ENCODE results near the gene PRR11.
"Not testable (repeated sequence)": the region's sequence is repeated elsewhere in the genome, so short reads cannot be mapped to it uniquely, and the experiment has no call there.

PRR11 gene

DNA sequence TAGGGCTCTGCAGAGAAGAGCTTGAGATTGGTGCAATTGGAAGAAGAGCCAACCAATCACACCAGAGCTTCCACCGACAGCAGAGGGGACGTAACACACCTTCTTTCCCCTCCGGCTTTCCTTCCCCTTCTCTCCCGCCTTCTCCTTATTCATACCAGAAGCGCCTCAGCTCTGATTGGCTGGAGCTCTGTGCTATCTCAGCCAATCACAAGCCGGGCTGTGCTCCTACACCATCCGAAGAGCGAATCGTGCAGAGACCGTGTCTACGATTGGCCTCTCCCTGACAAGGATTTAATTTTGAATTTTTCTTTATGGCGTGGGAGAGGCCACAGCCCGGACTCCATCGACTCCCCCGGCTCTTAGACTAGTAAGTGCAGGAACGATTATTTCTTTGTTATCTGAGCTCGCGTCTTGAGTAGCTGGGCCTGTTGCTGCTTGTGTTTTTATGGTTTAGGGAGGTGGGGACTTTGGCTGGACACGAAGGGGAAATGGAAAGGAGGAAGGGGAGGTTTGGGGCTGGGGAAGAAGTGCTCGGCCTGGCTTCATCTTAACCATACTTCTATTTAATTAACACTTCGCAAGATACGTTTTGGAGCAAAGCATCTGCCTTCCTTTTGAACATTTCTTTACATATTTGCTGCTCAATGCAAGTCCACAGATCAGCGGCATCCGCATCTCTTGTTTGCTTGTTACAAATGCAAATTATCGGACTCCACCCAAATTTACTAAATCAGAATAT lies at the start of gene PRR11:
TSS of gene PRR11 (plus strand) at position 308 of the 739 bp plus-strand sequence. CDS start 14,007 bp downstream, outside the sequence.
- no peak for DNase-seq (ENCODE audit: low spot score)

DNA sequence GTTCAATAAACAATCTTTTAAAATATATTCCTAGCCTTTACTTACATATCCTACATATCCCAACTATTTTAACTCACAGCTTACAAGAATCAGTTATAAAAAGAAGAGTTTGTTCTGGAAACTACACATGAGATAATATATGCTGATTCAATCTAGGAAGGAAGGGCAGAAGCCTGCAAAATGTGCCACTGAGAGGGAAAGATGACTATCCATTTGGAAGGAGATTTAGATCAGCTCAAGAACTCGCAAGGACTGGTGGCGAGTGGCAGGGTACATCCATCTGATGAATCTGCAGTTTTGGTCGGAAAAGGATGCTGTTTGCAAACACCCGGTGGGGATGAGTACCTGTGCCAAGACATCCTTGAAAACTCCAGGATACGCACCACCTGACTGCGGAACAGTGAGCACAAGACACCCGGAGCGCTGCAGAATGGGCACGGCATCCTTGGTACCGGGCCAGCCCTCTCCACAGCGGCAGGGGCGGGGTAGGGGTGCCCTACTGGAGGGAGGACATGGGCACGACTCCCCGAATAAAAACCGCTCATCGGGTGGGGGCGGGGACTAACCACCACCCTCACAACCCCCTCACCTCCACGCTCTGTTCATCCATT lies 49.6 kb upstream of the PRR11 start:
- peak; percentile 65 for DNase-seq (ENCODE audit: low spot score)

DNA sequence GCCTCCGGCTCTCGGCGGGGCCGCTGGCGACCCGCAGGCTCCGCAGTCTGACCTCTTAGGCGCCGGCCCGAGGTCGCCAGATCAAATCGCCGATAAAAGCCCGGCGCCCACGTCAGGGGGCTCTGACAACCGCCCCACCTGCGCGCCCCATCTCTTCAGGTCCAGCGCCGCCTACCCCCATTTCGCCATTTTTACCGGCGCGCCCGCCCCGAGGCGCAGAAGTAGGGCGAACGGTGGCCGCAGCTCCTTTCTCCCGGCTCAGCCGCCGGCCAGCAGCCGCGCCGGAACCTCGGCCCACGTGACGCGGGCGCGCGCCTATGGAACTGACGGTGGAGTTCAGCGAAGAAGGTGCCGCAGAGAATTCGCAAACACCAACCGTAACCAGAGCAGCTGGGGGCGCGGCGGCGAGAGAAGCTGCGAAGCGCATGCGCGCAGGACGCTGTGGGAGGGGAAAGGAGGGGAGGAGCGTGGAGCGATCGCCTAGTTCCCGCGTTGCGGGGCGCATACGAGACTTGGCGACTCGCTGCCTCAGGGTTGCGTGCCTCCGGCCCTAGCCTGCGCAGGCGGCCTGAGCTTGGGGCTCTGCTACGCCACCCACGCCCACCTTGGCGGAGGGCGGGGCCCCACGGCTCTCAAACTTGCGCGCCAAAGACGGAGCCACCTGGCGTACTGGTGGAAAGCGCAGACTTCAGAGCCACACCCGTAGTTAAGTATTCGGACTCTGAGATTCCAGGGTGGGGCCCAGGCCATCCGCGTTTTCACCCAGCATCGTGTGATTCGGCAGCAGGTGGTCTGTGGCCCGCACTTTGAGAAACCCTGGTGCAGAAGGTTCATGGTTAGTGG lies 48.9 kb upstream of the PRR11 start, which contains the start of gene TRIM37:
TSS of gene TRIM37 (minus strand) at position 418 of the 843 bp plus-strand sequence. CDS start 419 bp downstream, outside the sequence.
- peak; percentile 95 for DNase-seq (ENCODE audit: low spot score)

DNA sequence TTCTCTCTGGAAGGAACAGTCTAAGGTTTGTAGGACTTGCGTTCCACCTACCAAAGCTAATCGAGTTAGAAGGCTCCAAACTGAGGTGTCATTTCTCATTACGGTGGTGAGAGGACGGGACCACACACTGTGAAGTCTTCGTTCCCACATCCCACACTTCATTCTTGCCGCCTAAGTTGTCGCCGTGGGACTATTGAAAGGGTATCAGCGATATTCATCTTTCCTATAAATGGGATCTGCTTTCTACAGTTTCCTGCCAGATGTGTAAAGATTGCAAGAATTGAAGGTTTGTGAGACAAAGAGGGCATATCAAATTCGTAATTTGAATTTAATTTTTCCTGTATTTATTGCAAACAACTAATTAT lies 48.3 kb upstream of the PRR11 start:
- DNase-seq (ENCODE audit: low spot score) = no peak

DNA sequence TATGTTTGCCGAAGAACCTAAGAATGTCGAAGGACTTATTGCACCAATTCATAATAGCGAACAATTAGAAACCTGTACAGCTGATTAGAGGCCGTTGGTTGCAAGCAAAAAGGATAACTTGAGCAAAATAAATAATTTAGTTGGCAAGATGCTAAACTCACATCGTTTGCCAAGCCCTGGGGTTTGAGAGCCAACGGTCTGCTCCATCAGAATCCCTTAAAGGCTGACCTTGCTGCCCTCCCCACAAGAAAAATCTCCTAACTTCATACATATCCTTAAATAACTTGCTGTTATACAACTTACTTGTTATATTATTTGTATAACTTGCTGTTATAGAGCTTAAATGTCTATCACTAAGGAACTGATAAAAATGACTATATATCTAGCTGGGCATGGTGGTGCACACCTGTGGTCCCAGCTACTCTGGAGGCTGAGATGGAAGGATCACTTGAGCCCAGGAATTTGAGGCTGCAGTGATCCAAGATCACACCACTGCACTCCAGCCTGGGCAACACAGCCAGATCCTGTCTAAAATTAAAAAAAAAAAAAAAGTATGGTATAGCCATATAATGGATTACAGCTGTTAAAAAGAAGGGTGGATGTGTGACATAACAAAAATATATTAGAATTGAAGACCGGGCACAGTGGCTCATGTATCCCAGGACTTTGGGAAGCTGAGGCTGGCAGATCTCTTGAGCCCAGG lies 47.0 kb upstream of the PRR11 start:
- no peak for DNase-seq (ENCODE audit: low spot score)

DNA sequence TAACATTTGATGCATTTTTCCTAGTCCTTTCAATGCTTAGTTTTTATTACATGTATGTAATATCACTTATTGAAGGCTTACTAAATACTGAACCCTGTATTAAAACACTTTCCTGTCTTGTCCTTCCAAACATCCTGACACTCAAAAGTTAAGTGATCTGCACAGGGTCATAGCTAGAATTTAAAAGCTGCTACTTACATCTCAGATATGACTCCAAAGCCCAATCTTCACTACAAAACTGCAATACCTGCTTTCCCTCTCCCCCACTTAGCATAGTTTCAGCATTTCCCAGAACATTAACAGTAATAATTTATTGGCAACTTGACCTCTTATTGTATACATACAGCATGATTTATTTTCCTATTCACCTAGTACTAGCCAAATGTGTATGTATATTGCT lies 44.6 kb upstream of the PRR11 start:
- no peak for DNase-seq (ENCODE audit: low spot score)

DNA sequence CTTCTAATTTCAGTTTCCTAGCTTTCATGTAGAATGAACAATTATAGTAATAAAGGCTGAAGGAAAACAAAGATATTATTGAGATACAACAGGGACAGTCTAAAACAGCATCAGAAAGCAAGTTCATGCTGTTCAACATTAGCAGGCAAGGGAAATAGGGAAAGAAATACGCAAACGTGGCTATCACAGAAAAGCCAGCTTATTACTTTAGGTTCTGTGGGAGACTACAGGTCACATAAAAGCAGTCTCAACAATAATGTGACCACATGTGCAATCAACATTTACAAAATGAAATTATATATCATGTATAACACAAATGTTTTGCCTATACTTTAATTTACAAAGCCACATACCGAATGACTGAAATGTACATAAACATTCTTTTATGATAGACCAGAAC lies 44.0 kb upstream of the PRR11 start:
- no peak for DNase-seq (ENCODE audit: low spot score)

DNA sequence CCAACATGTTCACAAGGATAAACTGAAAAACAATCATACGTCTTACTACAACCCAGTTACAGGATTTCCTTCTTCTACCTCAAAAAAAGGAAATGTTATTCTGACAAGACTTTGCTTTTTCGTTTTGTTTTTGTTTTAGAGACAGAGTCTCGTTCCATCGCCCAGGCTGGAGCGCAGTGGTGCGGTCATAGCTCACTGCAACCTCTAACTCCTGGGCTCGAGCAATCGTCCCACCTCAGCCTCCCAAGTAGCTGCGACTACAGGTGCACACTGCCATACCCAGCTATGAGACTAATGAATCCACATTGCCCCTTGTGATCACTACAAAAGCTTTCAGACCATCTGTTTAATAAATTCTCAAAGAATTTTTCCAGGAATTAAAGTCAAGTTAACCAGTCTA lies 40.1 kb upstream of the PRR11 start:
- no peak for DNase-seq (ENCODE audit: low spot score)

DNA sequence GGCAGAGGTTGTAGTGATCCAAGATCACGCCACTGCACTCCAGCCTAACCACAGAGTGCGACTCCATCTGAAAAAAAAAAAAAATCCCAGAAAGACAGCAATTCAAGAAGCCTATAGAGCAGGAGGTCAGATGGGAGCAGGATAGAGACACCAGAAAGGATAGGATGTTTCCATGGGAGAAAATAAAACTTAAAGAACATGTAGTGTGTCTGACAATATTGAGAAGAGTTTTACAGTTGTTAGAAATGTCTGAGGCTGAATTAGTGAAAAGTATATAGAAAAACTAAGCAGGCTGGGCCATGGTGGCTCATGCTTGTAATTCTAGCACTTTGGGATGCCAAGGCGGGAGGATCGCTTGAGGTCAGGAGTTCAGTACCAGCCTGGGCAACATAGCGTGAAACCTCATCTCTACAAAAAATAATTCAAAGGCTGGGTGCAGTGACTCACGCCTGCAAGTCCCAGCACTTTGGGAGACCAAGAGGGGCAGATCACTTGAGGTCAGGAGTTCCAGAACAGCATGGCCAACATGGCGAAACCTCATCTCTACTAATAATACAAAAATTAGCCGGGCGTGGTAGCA lies 33.6 kb upstream of the PRR11 start:
- DNase-seq (ENCODE audit: low spot score) = no peak

DNA sequence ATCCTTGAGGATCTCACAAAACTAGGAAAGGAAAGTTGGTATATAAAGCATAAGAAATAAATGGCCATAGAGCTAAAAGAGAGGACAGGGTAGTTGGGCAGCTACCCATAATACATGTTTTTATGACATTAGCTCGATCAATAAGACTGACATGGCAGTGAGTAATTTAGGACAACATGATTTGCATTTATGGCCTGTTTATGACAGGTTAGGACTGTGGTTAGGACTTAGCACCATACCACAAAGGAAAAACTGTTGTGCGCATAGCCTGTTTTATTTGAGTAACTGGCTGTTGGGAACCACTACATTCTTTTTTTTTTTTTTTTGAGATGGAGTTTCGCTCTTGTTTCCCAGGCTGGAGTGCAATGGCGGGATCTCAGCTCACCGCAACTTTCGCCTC lies 30.9 kb upstream of the PRR11 start:
- no peak for DNase-seq (ENCODE audit: low spot score)

DNA sequence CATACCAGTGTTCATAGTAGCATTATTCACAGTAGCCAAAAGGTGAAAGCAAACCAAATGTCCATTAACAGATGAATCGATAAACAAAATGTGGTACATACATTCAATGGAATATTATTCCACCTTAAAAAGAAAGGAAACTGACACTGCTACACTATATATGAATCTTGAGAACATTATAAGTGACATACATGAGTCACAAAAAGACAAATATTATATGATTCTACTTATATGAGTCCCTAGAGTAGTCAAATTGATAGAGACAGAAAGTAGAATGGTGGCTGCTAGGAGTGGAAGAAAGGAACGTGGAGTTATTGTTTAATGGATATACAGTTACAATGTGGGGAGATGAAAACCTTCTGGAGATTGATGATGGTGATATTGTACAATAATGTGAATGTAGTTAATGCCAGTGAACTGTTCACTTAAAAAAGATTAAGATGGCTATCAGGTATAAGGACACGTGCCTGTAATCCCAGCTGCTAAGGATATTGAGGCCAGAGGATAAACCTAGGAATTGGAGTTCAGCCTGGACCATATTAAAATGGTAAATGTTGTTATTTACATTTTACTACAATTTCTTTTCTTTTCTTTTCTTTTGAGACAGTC lies 28.6 kb upstream of the PRR11 start:
- no peak for DNase-seq (ENCODE audit: low spot score)

DNA sequence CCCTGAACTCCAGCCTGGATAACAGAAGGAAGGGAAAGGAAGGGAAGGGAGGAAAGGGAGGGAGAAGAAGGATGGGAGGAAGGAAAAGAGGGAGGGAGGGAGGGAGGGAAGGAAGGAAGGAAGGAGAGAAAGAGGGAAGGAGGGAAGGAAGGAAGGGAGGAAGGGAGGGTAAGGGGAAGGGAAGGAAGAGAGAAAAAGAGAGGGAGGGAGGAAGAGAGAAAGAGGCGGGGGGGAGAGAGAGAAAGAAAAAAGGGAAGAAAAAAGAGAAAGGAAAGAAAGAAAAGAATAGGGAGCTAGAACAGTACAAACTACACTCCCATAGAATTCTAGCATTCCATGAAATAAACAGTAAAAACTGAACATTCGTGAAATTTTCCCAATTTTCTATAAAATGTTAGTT lies 25.7 kb upstream of the PRR11 start:
- DNase-seq (ENCODE audit: low spot score) = no peak

DNA sequence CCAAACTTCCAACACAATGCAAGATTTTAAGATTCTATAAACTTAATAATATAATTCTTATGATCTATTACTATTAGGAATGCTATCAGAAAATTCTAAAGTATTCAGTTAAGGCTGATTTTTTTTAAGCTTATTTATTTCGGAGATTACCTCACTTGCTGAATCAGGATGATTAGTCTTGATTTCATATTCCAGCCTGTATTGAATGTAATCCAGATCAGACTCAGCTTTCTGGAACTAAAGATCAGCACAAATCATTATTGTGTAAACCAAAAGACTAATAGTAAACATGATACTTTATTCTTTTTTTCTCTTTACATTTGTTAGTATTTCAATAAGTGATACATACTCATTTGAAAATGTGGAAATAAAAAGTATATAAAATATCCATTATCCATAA lies 24.4 kb upstream of the PRR11 start:
- DNase-seq (ENCODE audit: low spot score) = no peak

DNA sequence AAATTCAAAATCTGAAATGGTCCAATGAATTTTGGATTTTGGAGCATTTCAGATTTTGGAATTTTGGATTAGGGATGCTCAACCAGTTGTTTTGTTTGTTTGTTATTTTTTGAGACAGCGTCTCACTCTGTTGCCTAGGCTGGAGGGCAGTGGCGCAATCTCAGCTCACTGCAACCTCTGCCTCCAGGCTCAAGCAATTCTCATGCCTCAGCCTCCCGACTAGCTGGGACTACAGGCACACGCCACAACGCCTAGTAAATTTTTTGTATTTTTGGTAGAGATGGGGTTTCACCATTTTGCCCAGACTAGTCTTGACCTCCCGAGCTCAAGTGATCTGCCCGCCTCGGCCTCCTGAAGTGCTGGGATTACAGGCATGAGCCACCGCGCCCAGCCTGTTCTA lies 17.2 kb upstream of the PRR11 start:
- not testable (repeated sequence) for DNase-seq (ENCODE audit: low spot score)

DNA sequence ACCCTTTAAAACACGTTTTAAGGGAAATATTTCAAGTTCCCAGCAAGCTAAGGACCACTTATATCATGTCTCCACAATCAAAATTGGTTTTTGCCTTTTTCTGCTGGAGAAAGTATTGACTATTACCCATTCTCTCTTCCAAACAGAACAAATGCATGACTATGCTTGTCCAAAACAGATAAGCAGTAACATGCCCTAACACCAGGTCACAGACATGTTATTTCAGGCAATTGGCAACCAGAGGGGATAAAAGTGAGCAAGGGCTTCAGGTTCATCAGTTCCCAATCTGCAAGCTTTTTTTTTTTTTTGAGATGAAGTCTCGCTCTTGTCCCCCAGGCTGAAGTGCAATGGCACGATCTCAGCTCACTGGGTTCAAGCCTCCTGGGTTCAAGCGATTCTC lies 15.6 kb upstream of the PRR11 start:
- no peak for DNase-seq (ENCODE audit: low spot score)

DNA sequence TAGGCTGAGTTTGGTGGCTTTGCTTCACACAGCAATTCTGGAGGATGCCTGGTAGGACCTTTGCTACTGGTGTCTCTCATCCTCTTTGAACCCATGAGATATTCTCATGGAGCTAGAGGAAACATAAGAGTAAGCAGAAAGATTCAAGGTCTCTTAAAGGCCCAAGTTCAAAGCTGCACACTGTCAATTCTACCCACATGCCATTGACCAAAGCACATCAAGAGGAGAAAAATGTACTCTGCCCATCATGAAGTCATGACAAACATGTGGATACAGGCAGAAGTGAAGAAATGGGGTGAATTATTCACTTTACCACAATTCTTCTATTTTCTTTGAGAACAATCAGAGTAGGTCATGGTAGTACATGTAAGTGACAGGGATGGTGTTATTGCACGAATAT lies 13.7 kb upstream of the PRR11 start:
- no peak for DNase-seq (ENCODE audit: low spot score)

DNA sequence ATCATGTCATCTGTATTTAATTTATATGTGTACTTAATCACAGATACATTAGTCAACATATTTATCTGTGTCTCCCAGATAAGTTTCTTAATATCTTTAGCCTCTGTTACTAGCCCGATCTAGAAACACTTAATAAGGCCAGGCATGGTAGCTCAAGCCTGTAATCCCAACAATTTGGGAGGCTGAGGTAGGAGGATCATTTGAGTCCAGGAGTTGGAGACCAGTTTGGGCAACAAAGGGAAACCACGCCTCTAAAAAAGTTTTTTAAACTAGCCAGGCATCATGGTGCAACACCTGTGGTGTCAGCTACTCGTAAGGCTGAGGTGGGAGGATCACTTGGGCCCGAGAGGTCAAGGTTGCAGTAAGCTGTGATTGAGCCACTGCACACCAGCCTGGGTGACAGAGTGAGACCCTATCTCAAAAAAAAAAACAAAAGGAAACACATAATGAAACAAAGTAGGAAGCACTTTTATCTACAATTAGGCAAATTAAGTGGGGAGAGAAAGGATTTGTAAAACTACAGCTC lies 9.9 kb upstream of the PRR11 start:
- no peak for DNase-seq (ENCODE audit: low spot score)

DNA sequence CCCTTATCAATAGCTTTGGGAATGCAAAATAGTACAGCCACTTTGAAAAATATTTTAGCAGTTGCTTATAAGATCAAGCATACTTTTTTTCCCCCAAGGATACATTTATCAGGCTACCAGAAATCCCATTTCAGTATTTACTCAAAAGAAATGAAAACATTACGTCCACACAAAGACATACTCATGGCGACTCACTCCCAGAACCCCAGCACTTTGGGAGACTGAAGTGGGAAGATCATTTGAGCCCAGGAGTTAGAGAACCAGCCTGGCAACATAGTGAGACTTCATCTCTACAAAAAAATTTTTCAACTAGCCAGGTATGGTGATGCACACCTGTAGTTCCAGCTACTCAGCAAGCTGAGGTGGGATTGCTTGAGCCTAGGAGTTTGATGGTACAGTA lies 6.5 kb upstream of the PRR11 start:
- no peak for DNase-seq (ENCODE audit: low spot score)

DNA sequence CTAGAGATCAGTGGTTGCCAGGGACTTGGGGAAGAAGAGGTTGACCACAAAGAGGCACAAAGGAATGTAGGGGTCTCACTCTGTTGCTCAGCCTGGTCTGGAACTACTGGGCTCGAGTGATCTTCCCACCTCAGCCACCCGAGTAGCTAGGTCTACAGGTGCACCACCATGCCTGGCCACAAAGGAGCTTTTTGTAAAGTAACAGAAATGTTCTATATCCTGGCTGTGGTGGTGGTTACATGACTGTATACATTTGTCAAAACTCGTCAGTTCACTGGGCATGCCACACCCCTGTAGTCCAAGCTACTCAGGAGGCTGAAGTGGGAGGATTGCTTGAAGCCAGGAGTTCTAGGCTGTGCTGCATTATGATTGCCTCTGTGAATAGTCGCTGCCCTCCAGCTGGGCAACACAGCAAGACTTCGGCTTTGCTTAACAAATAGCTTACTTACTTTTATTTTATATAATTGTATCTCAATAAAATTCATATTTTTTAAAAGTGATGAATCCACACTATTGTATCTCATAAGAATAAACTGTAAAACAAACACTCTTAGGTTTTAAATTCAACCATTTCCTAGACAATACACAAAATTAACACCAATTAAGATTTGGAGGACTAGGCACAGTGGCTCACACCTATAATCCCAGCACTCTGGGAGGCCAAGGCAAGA lies 5.6 kb upstream of the PRR11 start:
- DNase-seq (ENCODE audit: low spot score) = no peak

DNA sequence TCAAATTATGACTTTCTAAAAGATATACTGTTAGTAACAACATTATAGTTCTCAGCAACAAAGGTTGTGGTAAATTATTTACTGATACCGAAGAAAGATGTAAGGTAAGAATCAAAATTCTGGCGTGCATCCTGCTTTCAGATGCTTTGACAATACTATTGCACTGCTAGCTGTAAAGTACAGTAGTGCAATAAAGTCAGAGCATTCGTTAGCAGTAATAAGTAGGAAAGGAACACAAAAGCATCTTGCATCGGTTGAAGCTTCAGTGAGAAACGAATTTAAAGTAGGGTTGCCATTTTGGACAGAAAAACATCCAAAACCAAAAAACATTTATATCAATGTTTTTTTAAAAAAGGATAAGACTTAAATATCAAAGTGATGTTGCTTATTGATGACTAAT lies 4.5 kb upstream of the PRR11 start:
- DNase-seq (ENCODE audit: low spot score) = no peak

DNA sequence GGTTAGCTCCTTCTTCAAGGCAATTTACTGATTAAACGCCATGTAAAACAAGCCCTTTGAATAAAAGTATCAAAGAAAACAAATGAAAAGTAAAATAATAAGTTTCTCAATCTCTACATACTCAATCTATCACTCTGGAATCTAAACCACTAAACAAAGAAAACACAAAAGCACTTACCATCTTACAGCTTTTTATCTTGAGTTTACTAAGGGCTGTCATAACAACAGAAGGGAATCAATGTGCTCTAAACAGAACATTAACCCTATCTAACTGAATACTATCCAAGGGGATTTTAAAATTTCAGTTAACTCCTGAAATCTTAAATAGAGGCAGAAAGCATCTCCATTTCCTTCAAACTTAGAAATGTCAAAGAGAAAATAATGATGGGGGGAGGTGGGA lies 4.0 kb upstream of the PRR11 start:
- DNase-seq (ENCODE audit: low spot score) = no peak
